ENCODE results near the gene NOC4L. TPM values are rescaled to one million over a fixed set of nuclear protein-coding genes. Genes with fewer than 3 reads are reported as not detected.

The NOC4L gene
- total RNA-seq, 1 experiment from 2014 or later: 13.4 TPM

DNA sequence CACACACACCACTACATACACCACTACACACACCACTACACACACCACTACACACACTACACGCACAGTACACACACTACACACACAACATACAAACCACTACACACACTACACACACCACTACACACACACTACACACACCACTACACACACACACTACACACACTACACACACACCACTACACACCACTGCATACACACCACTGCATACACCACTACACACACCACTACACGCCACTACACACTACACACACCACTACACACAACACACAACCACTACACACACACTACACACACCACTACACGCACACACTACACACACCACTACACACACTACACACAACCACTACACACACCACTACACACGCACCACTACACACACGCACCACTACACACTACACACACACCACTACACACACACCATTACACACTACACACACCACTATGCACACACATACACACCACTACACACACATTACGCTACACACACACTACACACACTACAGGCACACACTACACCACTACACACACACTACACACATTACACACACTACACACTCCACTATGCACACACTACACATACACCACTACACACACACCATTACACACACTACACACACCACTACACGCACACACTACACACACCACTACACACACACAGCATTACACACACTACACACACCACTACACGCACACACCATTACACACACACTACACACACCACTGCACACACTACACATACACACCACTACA, 12.5 kb downstream of the NOC4L start:
- no peak for DNase-seq (ENCODE audit: low spot score)

GRCh38 chr12:132157733-132158409, 13.6 kb downstream of the NOC4L start:
- no peak for DNase-seq (ENCODE audit: low spot score)

DNA sequence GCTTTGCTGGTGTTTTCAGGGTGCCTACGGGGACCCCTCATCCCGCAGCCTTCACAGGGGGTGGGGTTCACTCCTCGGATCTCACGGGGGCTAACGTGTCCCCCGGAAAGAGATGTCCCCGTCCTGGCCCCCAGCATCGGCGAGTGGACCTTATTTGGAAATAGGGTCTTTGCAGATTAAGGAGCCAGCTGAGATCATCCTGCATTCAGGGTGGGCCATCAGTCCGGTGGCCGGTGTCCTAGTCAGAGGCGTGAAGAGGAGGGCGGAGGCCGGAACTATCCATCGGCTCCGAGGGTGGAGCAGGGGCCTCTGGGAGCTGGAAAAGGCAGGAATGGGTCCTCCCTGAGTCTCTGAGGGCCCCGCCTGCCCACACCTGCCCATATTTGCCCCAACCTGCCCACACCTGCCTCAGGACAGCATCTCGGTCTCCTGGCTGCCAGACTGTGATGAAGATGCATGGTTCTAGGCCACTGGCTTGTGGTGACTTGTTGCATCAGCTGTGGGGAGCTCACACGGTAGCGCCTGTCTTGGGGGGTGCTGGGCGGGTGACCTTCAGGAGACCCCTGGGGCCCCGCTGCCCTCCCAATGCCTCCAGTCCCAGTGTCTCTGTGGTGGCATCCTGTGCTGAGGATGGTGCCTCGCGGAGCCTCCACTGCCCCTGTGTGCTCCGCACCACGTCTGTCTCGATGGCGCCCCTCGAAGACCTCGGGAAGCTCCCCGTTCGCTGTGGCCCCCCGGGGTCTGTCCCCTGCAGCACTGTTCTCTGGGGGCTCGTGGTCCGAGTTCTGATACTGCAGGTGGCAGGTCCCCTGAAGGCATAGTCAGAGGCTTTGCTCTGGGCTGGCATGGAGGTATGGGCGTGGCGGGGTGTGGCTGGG, 14.7 kb downstream of the NOC4L start:
- DNase-seq (ENCODE audit: low spot score): no peak

DNA sequence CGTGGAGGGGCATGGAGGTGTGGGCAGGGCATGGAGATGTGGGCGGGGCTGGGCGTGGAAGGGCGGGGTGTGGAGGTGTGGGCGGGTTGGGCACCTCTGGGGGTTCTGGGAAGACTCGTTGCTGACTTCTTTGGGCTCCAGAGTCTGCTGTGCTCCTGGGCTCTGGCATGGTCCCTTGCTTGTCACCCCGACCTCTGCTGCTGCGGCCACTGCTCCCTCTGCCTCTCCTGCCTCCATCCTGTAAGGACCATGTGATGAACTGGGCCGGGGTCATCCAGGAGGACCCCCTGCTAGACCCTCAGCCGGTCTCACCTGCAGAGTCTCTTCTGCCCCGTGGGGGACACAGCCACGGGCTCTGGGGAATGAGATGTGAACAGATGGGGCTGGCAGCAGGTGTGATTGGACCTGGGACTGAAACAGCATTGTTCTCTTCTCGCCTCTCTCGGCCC, 15.3 kb downstream of the NOC4L start:
- DNase-seq (ENCODE audit: low spot score): no peak

DNA sequence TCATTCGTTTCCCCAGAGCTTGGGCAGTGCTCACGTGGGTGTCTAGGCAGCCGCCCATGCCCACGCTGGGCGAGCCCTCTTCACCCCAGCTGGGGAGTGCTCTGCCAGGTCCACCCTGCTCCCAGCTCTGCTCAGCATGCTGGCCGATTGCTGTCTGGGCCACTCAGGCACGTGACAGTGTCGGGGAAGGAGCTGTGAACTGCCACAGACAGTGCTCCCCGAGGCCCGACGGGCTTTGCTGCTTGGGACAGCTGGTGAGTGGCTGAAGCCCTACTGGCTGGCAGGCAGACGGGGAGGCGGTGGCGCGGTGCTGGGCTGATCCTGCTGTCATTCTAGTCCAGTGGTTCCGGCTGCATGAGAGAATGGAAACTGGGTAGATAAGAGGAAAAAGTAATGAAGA, 15.8 kb downstream of the NOC4L start:
- no peak for DNase-seq (ENCODE audit: low spot score)

- no peak for DNase-seq (ENCODE audit: low spot score)
Observed at GRCh38 chr12:132160601-132161035, 16.4 kb downstream of the NOC4L start.

GRCh38 chr12:132161036-132161781, 17.0 kb downstream of the NOC4L start:
- DNase-seq (ENCODE audit: low spot score): no peak

GRCh38 chr12:132161796-132162507, 17.7 kb downstream of the NOC4L start:
- DNase-seq (ENCODE audit: low spot score): no peak

DNA sequence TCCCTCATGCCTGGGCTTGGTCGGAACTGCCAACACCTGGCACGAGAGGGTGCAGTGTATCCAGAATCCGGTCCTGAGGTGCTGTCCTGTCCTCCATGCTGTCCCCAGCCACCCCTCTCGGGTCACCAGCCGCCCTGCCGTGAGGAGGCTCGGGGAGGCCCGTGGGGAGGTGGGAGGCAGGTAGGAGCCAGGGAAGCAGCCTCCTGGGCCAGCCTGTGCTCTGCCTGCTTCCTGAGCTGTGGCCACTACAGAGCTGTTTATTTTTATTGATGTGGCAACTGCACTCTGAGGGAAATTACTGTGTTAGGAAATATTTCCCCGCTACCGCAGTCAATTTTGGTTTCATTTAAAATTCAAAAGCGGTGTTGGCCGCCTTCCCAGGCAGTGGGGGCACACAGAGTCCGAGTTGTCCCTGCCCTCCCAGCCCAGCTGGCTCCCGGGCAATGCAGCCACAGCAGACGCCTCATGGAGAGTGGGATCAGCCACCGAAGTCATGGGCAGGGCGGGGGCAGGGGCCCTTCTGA, 18.3 kb downstream of the NOC4L start:
- DNase-seq (ENCODE audit: low spot score): peak; percentile 91

DNA sequence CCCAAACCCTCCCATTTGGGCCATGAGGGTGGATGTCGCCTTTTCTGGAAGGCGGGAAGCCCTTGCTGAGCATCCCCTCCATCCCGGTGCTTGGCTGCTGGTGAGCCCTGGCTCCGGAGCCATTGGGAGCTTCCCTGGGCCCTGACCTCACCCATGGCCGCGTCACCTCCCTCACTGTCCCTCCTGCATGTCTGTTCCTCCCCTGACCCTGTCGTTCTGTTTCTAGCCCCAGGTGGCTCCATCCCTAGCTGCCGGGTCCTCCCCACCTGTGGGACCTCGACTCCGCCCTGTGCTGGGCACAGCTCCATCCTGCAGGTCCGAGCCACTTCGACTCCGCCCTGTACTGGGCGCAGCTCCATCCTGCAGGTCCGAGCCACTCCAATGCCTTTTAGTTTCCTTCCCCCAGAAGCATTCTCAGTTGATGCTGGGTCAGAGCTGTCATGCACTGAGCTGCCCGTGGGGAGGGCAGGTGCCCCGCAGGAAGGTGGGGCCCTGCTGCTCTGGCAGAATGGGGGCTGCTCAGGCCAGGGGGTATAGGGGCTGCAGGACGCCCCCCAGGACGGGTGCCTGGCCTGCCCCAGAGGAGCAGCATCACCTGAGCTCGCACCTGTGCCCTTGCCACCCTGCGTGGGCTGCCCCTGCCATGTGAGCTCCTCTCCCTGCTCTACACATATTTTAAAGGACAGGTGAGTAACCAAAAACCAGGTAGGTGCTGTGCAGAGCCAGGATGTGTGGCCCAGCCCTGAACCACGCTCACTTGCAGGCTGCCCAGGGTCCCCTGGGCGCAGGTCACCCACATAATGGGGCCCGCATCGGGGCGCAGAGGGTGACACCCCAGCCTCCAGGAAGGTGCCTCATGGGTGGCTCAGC, 19.0 kb downstream of the NOC4L start:
- DNase-seq (ENCODE audit: low spot score): peak; percentile 31

DNA sequence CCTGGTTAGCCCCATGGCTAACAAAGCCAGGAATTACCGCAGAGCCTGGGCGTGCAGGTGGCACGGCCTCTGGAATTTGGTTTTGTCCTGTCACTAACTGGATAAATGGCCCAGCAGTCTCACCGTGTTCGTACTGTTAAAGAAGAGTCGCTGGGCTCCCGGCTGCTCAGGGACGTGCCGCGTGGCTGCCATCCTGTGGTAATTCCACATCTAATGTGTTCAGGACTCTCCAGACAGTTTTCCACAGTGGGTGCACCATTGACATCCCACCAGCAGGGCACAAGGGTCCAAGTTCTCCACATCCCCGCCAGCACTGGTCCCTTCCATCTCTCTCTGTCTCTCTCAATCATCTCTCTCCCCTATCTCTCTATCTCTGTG, 19.6 kb downstream of the NOC4L start:
- DNase-seq (ENCODE audit: low spot score): no peak

- DNase-seq (ENCODE audit: low spot score): no peak
Observed at GRCh38 chr12:132164426-132164825, 20.2 kb downstream of the NOC4L start.

GRCh38 chr12:132165584-132165983, 21.3 kb downstream of the NOC4L start:
- DNase-seq (ENCODE audit: low spot score): no peak

DNA sequence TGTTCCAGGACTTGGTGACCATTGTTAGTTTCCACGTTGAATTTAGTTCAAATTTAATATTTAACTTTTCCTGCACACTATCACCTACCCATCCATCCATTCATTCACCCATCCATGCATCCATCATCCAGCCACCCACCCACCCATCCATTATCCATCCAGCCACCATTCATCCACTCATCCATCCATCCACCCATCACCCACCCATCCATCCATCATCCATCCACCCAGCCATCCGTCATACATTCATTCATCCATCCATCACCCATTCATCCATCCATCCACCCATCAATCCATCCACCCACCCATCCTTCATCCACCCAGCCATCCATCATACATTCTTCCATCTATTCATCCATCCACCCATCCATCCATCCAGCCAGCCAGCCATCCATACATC, 21.8 kb downstream of the NOC4L start:
- no peak for DNase-seq (ENCODE audit: low spot score)

DNA sequence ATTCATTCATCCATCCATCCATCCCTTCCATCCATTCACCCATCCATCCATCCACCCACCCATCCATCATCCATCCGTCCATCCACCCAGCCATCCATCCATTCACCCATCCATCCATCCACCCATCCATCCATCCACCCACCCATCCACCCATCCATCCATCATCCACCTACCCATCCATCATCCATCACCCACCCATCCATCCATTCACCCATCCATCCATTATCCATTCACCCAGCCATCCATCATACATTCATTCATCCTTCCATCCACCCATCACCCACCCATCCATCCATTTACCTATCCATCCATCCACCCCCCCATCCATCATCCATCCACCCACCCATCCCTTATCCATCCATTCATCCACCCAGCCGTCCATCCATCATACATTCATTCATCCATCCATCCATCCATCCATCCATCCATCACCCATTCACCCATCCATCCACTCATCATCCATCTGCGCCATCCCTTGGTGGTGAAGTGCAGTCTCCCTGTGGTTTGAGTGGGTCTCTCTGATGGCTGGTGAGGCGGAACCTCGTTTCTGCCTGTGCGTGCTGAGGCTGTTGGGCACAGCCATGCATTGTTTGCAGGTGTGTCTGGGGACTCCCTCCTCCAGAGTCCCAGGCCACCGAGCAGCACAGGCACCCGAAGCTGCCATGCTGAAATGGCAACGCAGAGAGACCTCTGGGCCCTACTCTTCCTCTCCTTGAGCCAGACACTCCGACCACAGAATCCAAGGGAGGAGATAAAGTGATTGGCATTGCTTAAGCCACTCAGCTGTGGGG, 22.7 kb downstream of the NOC4L start:
- no peak for DNase-seq (ENCODE audit: low spot score)

DNA sequence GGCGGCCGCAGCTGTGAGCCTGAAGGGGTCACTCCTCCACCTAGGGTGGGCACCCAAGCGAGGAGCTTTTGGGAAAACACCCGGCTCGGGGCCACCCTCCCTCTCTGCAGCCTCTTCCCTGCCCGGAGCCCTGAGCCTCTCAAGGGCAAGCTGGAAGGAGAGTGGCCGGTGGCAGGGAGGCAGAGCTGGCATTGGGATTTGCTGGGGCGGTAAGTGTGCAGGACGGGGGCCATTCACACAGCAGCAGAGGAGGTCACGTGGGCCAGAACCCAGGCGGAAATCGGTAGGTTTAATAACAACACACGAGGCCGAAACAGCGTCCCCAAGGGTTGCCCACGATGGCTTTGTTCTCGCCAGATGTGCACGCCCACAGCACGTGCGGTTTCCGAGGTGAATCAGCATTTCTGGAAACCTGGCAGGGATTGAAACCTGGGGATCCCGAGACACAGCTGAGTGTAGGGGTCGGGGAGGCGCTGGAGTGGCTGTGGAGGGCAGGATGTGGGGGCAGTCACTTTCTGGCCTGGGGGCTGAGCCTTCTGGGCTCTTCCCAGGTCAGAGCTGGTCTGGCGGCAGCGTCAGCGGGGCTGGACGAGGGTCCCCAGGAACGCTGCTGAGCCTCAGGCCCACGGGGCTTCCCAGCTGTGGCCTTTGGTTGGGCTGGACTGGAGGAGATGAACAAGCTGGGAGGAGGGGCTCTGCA, 23.5 kb downstream of the NOC4L start:
- DNase-seq (ENCODE audit: low spot score): peak; percentile 30

- DNase-seq (ENCODE audit: low spot score): no peak
Observed at GRCh38 chr12:132168311-132169031, 24.2 kb downstream of the NOC4L start.

DNA sequence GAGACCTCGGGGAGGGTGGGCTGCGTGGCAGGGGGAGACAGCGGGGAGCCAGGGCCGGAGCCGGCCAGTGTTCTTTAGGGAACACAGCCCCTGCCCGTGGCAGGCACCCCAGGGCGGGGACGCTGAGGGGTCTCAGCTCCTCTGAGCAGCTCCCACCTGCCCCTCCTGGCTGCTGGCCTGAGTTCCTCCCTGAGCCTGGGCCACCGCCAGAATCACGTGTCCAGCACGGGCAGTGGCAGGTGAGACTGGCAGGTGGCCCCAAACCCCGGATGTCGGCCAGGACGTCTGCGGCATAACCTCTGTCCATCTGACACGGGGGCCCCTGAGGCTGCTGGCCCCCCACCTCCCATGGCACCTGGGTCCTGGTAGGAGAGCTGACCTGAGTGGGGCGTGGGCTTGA, 25.1 kb downstream of the NOC4L start:
- DNase-seq (ENCODE audit: low spot score): no peak

Data from H4 (cell line).